IMR-90 (cell line): ENCODE measurements around the gene L3MBTL3. TPM values are rescaled to one million over a fixed set of nuclear protein-coding genes. Genes with fewer than 3 reads are reported as not detected.

Source experiments
- ATAC-seq: fragments of 200-7000 bp; cut with Tn5 transposase; 2 replicates; pipeline ENCODE4 v1.9.1; 2020; ENCODE audit warnings: low read depth, mild to moderate bottlenecking, moderate library complexity
- BruUV-seq: library from RNA; stranded (reverse); fragments of 400-500 nt; replicated peaks from 2 replicates; lab custom pipeline; 2021; lab: Mats Ljungman, UMichigan
- CTCF ChIA-PET: fragments of 300-600 bp; formaldehyde crosslinking; extraction: SDS; loops from one replicate; lab custom pipeline; 2021; ENCODE audit warnings: antibody characterized with exemption; lab: Yijun Ruan, JAX
- POLR2A ChIA-PET: fragments of 300-600 bp; sonication (Branson Sonifier 250); formaldehyde crosslinking; loops from one replicate; lab custom pipeline; 2022; ENCODE audit warnings: antibody characterized with exemption; ENCODE audit not compliant: unreplicated experiment; lab: Charles Lee
- DNase-seq: peaks from one replicate; pipeline ENCODE4 v3.0.0; 2013
- H2AFZ ChIP-seq: replicated peaks from 2 replicates; pipeline ENCODE3; 2013; ENCODE audit warnings: low read length, mild to moderate bottlenecking; ENCODE audit not compliant: poor library complexity
- H2AK5ac ChIP-seq: 2 replicates; pipeline ENCODE4 v1.6.1; 2013; ENCODE audit warnings: low read depth, low read length, inconsistent platforms
- H2AK9ac ChIP-seq: replicated peaks from 2 replicates; pipeline ENCODE3; 2013; ENCODE audit warnings: mild to moderate bottlenecking, low read depth, low read length, moderate library complexity; ENCODE audit not compliant: poor library complexity
- H2BK120ac ChIP-seq: 2 replicates; pipeline ENCODE4 v1.6.1; 2013; ENCODE audit warnings: low read depth, low read length, inconsistent platforms
- H2BK15ac ChIP-seq: 3 replicates; pipeline ENCODE4 v1.6.1; 2013; ENCODE audit warnings: low read depth, low read length, inconsistent platforms
- H2BK20ac ChIP-seq: 2 replicates; pipeline ENCODE4 v1.6.1; 2013; ENCODE audit warnings: low read depth, mild to moderate bottlenecking, inconsistent platforms, low read length, moderate library complexity
- H2BK5ac ChIP-seq: 2 replicates; pipeline ENCODE4 v1.6.1; 2013; ENCODE audit warnings: mild to moderate bottlenecking, low read depth, low read length, inconsistent platforms; ENCODE audit not compliant: poor library complexity, severe bottlenecking
- H3K14ac ChIP-seq: replicated peaks from 2 replicates; pipeline ENCODE4 v1.6.1; 2013; ENCODE audit warnings: low read depth, low read length, inconsistent platforms
- H3K18ac ChIP-seq: 2 replicates; pipeline ENCODE4 v1.6.1; 2013; ENCODE audit warnings: low read depth, low read length, control low read depth
- H3K23ac ChIP-seq: 2 replicates; pipeline ENCODE4 v1.6.1; 2013; ENCODE audit warnings: low read depth, low read length, inconsistent platforms
- H3K27ac ChIP-seq: 2 replicates; pipeline ENCODE4 v1.5.1; 2013; ENCODE audit warnings: mild to moderate bottlenecking, control low read depth, low read length; ENCODE audit not compliant: insufficient read depth
- H3K27me3 ChIP-seq: 2 replicates; pipeline ENCODE4 v1.6.1; 2013; ENCODE audit warnings: low read length; ENCODE audit not compliant: control insufficient read depth, insufficient read depth
- H3K36me3 ChIP-seq: 2 replicates; pipeline ENCODE4 v1.6.1; 2013; ENCODE audit warnings: low read length, mixed read lengths; ENCODE audit not compliant: control insufficient read depth, insufficient read depth
- H3K4ac ChIP-seq: 2 replicates; pipeline ENCODE4 v1.6.1; 2013; ENCODE audit warnings: low read depth, low read length, inconsistent platforms
- H3K4me1 ChIP-seq: 2 replicates; pipeline ENCODE4 v1.6.1; 2013; ENCODE audit warnings: low read length, mixed read lengths; ENCODE audit not compliant: control insufficient read depth, insufficient read depth
- H3K4me2 ChIP-seq: 2 replicates; pipeline ENCODE4 v1.6.1; 2013; ENCODE audit warnings: low read depth, mild to moderate bottlenecking, control low read depth, low read length, moderate library complexity
- H3K4me3 ChIP-seq: 2 replicates; pipeline ENCODE4 v1.5.1; 2013; ENCODE audit warnings: low read depth, mild to moderate bottlenecking, control low read depth, low read length, moderate library complexity; ENCODE audit not compliant: insufficient read depth
- H3K56ac ChIP-seq: 2 replicates; pipeline ENCODE4 v1.6.1; 2013; ENCODE audit warnings: low read length, inconsistent platforms; ENCODE audit not compliant: insufficient read depth; ENCODE audit errors: extremely low read depth
- H3K79me1 ChIP-seq, 2 experiments: 2 replicates each; pipeline ENCODE4 v1.6.1; 2013; ENCODE audit warnings: low read length in 2 of 2, inconsistent platforms in 1 of 2, low read depth in 1 of 2
- H3K9ac ChIP-seq: 2 replicates; pipeline ENCODE4 v1.6.1; 2013; ENCODE audit warnings: low read depth, low read length, control low read depth
- H3K9me1 ChIP-seq: 2 replicates; pipeline ENCODE4 v1.6.1; 2013; ENCODE audit warnings: low read length, inconsistent platforms; ENCODE audit not compliant: insufficient read depth
- H3K9me3 ChIP-seq: 2 replicates; pipeline ENCODE4 v1.6.1; 2013; ENCODE audit warnings: low read length; ENCODE audit not compliant: control insufficient read depth, insufficient read depth
- H4K20me1 ChIP-seq: 2 replicates; pipeline ENCODE4 v1.6.1; 2013; ENCODE audit warnings: low read length, inconsistent platforms; ENCODE audit not compliant: insufficient read depth
- H4K5ac ChIP-seq: 2 replicates; pipeline ENCODE4 v1.6.1; 2013; ENCODE audit warnings: mild to moderate bottlenecking, low read depth, low read length, control low read depth
- H4K8ac ChIP-seq, 2 experiments: 2 replicates each; pipeline ENCODE4 v1.6.1; 2013; ENCODE audit warnings: low read depth in 2 of 2, low read length in 2 of 2, control low read depth in 1 of 2, inconsistent platforms in 1 of 2
- H4K91ac ChIP-seq: 2 replicates; pipeline ENCODE4 v1.6.1; 2013; ENCODE audit warnings: low read depth, low read length, inconsistent platforms; ENCODE audit not compliant: insufficient read depth
- CHD1 ChIP-seq: IDR thresholded peaks from 2 replicates; pipeline ENCODE4 v1.6.1; 2012; ENCODE audit warnings: low read depth, low read length, improper control_type of control experiment
- CTCF ChIP-seq: conservative IDR thresholded peaks from 2 replicates; pipeline ENCODE4 v1.5.1; 2012; ENCODE audit warnings: mild to moderate bottlenecking, low read depth, low read length, improper control_type of control experiment
- ELK1 ChIP-seq: fragments of 150-350 bp; IDR thresholded peaks from 2 replicates; pipeline ENCODE4 v1.6.1; 2016; ENCODE audit warnings: low read depth, mild to moderate bottlenecking, low read length, moderate library complexity, borderline replicate concordance
- MAFK ChIP-seq: IDR thresholded peaks from 2 replicates; pipeline ENCODE4 v1.6.1; 2012; ENCODE audit warnings: low read depth, low read length, improper control_type of control experiment
- MAZ ChIP-seq: IDR thresholded peaks from 2 replicates; pipeline ENCODE4 v1.6.1; 2012; ENCODE audit warnings: low read depth, mild to moderate bottlenecking, low read length, improper control_type of control experiment, moderate library complexity, borderline replicate concordance
- MXI1 ChIP-seq: IDR thresholded peaks from 2 replicates; pipeline ENCODE4 v1.6.1; 2012; ENCODE audit warnings: low read depth, mild to moderate bottlenecking, low read length, moderate library complexity, borderline replicate concordance
- RAD21 ChIP-seq: IDR thresholded peaks from 2 replicates; pipeline ENCODE4 v1.6.1; 2012; ENCODE audit warnings: low read length, improper control_type of control experiment
- RFX5 ChIP-seq: IDR thresholded peaks from 2 replicates; pipeline ENCODE4 v1.8.0; 2012; ENCODE audit warnings: low read depth, mild to moderate bottlenecking, low read length, moderate library complexity
- SMC3 ChIP-seq: fragments of 150-350 bp; IDR thresholded peaks from 2 replicates; pipeline ENCODE4 v1.6.1; 2016; ENCODE audit warnings: low read depth, mild to moderate bottlenecking, antibody characterized with exemption, low read length, moderate library complexity
- USF2 ChIP-seq: fragments of 150-350 bp; IDR thresholded peaks from 2 replicates; pipeline ENCODE4 v1.6.1; 2017; ENCODE audit warnings: mild to moderate bottlenecking, antibody characterized with exemption, low read length, low read depth
- WGBS, 2 experiments: methylation state at CpG; one replicate each; pipeline versions ENCODE4 v1.1.5 to v1.1.7; 2013; ENCODE audit warnings: missing lambda C conversion rate in 2 of 2; ENCODE audit not compliant: insufficient read length in 1 of 2; ENCODE audit errors: extremely low coverage in 2 of 2; 5-methylcytosine and 5-hydroxymethylcytosine counted together
- dilution Hi-C: fragments of 300-500 bp; cut with HindIII; formaldehyde crosslinking; loops from one replicate; pipeline ENCODE4 v1.14.3; 2018; ENCODE audit warnings: low sequenced_read_pairs; ENCODE audit not compliant: unreplicated experiment
- in situ Hi-C: fragments of 300-500 bp; cut with MboI; formaldehyde crosslinking; loops from 3 replicates; pipeline ENCODE4 v1.14.3; 2019; ENCODE audit warnings: low sequenced_read_pairs, inconsistent platforms, mixed read lengths
- intact Hi-C: fragments of 100-400 bp; cut with micrococcal nuclease; formaldehyde crosslinking; loops from 2 replicates; pipeline ENCODE4 v1.10.0; 2022
- polyA plus RNA-seq, 3 experiments: library from polyadenylated mRNA; depleted of rRNA; stranded (reverse); fragments of >200 nt; gene quantifications; 2 replicates each; pipeline ENCODE4 v1.2.3, GENCODE V29; 2012; ENCODE audit warnings: low replicate concordance in 1 of 3
- total RNA-seq: library from RNA; depleted of rRNA; stranded (reverse); fragments of >200 nt; gene quantifications from 2 replicates; pipeline ENCODE4 v1.2.3, GENCODE V29; 2012

The L3MBTL3 gene
- total and polyA plus RNA-seq, 2 of the 4 experiments (the other 2 are of a cell fraction): 7.2 to 10.9 TPM

GRCh38 chr6:130138116-130138908 lies 119.9 kb downstream of the L3MBTL3 start:
- no peak overlapping the region for H3K14ac ChIP-seq
- no peak overlapping the region for H3K4me2 ChIP-seq
- H3K23ac ChIP-seq: no peak overlapping the region
- BruUV-seq: no TSS peak
- no peak overlapping the region for H2AFZ ChIP-seq
- POLR2A ChIA-PET: no interaction called here
- H3K4ac ChIP-seq: no peak overlapping the region
- no peak overlapping the region for H2AK9ac ChIP-seq
- H3K27me3 ChIP-seq: no peaks in the 10 kb centered on the region
- H2BK120ac ChIP-seq: no peak overlapping the region
- H2BK5ac ChIP-seq: no peak overlapping the region
- H3K27ac ChIP-seq: no peak overlapping the region
- H4K20me1 ChIP-seq: no peaks in the 10 kb centered on the region
- H3K4me3 ChIP-seq: no peak overlapping the region
- no peak overlapping the region for H4K8ac ChIP-seq
- dilution Hi-C loops: no loop called here
- no CpG with 5 or more reads among the region's 7 CpGs for WGBS, 2 experiments
- H3K9ac ChIP-seq: no peak overlapping the region
- TF ChIP-seq MXI1 (no peak), RFX5 (no peak), USF2 (no peak), SMC3 (no peak), CTCF (no peak), ELK1 (no peak), RAD21 (no peak), CHD1 (no peak), MAFK (no peak), MAZ (no peak)
- H3K9me3 ChIP-seq: no peaks in the 10 kb centered on the region
- no peak for DNase-seq
- H3K56ac ChIP-seq: no peak overlapping the region
- H4K5ac ChIP-seq: no peak overlapping the region
- H3K18ac ChIP-seq: peak overlapping the region; percentile 22; the same call in 1 of the 2 replicates
- CTCF ChIA-PET: interaction anchor here (0.6 kb wide), 2 partner anchors 13 to 66 kb away, joined by 3 read pairs; no protein-coding TSS in a partner anchor
- H2AK5ac ChIP-seq: no peak overlapping the region
- no peak overlapping the region for H4K91ac ChIP-seq
- peaks cover 5% of the 10 kb centered on the region for H3K4me1 ChIP-seq
- H3K36me3 ChIP-seq: peaks cover 2% of the 10 kb centered on the region; the same call in 1 of the 2 replicates
- no peaks in the 10 kb centered on the region for H3K9me1 ChIP-seq
- intact Hi-C loops: no loop called here
- in situ Hi-C loops: no loop called here
- ATAC-seq: no peak
- no peak overlapping the region for H2BK15ac ChIP-seq
- no peaks in the 10 kb centered on the region for H3K79me1 ChIP-seq
- no peak overlapping the region for H2BK20ac ChIP-seq
